Measurements from ENCODE around the gene AGPAT3.

- TF ChIP-seq CTCF (IDR thresholded peaks at IDR 0.05) (no peak), POLR2A (IDR thresholded peaks at IDR 0.05) (no peak)
Observed at GRCh38 chr21:43858806-43859648, 6.0 kb upstream of the AGPAT3 start.

All from testis (tissue), 2 donors.